SJCRH30 (cell line): ENCODE data around the gene PYGO1. TPM values are rescaled to one million over a fixed set of nuclear protein-coding genes. Genes with fewer than 3 reads are reported as not detected.
"Not testable (repeated sequence)": the region's sequence is repeated elsewhere in the genome, so short reads cannot be mapped to it uniquely, and the experiment has no call there.

ENCODE experiments used
- DNase-seq, 2 experiments: peaks; one replicate each; pipeline ENCODE4 v3.0.0-alpha.2; 2015 to 2020
- H3K27ac ChIP-seq: fragments of 250-450 bp; sonication (Bioruptor Pico); 2 replicates; pipeline ENCODE4 v1.5.1; 2020; ENCODE audit warnings: mild to moderate bottlenecking, moderate library complexity
- H3K27me3 ChIP-seq: fragments of 250-450 bp; sonication (Bioruptor Pico); 2 replicates; pipeline ENCODE4 v1.5.1; 2020; ENCODE audit warnings: mild to moderate bottlenecking, moderate library complexity
- H3K36me3 ChIP-seq: fragments of 250-450 bp; sonication (Bioruptor Pico); 2 replicates; pipeline ENCODE4 v1.5.1; 2020; ENCODE audit warnings: mild to moderate bottlenecking, moderate library complexity
- H3K4me1 ChIP-seq: fragments of 250-450 bp; sonication (Bioruptor Pico); 2 replicates; pipeline ENCODE4 v1.5.1; 2020; ENCODE audit warnings: mild to moderate bottlenecking, moderate library complexity
- H3K4me3 ChIP-seq: fragments of 250-450 bp; sonication (Bioruptor Pico); 2 replicates; pipeline ENCODE4 v1.5.1; 2020; ENCODE audit warnings: mild to moderate bottlenecking, moderate library complexity
- H3K9me3 ChIP-seq: fragments of 250-450 bp; sonication (Bioruptor Pico); replicated peaks from 2 replicates; pipeline ENCODE4 v1.5.1; 2020; ENCODE audit warnings: mild to moderate bottlenecking, moderate library complexity
- total RNA-seq: library from RNA; depleted of rRNA; stranded (reverse); fragments of >200 nt; shearing (Covaris generic); gene quantifications from 2 replicates; pipeline ENCODE4 v1.2.3, GENCODE V29; 2014; rRNA removed

The PYGO1 gene, protein sequence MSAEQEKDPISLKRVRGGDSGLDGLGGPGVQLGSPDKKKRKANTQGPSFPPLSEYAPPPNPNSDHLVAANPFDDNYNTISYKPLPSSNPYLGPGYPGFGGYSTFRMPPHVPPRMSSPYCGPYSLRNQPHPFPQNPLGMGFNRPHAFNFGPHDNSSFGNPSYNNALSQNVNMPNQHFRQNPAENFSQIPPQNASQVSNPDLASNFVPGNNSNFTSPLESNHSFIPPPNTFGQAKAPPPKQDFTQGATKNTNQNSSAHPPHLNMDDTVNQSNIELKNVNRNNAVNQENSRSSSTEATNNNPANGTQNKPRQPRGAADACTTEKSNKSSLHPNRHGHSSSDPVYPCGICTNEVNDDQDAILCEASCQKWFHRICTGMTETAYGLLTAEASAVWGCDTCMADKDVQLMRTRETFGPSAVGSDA
- 22.0 and 24.3 TPM in 2 replicates for total RNA-seq

DNA sequence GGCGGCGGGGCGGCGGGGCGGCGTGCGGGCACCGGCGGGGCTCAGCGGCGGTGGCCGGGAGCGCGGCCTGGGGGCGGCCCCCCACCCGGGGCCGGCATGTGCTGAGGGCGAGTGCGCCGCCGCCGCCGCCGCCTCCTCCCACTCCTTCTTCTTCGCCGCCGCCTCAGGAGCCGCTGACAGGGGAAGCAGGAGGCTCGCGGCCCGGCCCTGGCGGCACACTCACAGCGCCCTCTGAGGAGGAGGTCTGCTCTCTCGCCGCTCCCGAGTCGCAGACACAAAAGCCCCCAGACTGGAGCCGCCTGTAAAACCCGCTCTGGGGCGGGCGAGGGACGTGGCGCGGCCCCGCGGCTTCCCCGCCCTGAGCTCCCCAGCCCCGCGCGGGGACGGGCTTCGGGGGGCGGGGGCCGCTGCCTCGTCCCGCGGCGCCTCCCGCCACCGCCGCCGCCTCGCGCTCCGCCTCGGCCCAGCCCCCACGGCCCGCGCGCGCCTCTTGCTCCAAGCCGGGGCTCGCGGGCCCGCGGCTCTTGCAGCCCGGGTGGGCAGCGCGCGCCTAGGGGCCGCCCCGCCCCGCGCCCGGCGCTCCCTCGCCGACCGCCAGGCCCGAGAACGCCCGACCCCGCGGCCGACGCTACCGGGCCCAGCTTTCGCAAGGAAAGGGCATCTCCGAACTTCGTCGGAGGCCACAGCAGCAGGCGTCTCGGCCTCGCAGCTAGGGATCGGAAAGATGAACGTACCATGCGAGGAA, at the start of gene PYGO1:
Gene PYGO1, minus strand, starts transcription at position 276 of the 745 bp plus-strand sequence. CDS start 462 bp downstream, outside the sequence.
- Histone ChIP-seq H3K4me3 (peak within 1 kb of the TSS; percentile 86), H3K36me3 (0 out of 2 replicates have a peak, but pooled peaks cover 2% of the 10 kb centered on the region), H3K4me1 (no peaks in the 10 kb centered on the region), H3K27me3 (no peaks in the 10 kb centered on the region), H3K27ac (peak within 1 kb of the TSS; percentile 92), H3K9me3 (no peaks in the 10 kb centered on the region)
- peak; percentile 79 to 81 for DNase-seq

GRCh38 chr15:55637086-55637485, 48.9 kb upstream of the PYGO1 start:
- H3K9me3 ChIP-seq, result no peaks in the 10 kb centered on the region
- H3K27ac ChIP-seq, result no peak overlapping the region
- H3K36me3 ChIP-seq, result peaks cover 78% of the 10 kb centered on the region
- no peak for DNase-seq
- no peaks in the 10 kb centered on the region for H3K27me3 ChIP-seq
- H3K4me3 ChIP-seq, result no peak overlapping the region
- H3K4me1 ChIP-seq, result no peaks in the 10 kb centered on the region

- H3K27me3 ChIP-seq, result no peaks in the 10 kb centered on the region
- no peaks in the 10 kb centered on the region for H3K4me1 ChIP-seq
- peaks cover 74% of the 10 kb centered on the region for H3K36me3 ChIP-seq
- H3K9me3 ChIP-seq, result no peaks in the 10 kb centered on the region
- no peak overlapping the region for H3K4me3 ChIP-seq
- H3K27ac ChIP-seq, result no peak overlapping the region
- no peak for DNase-seq
Measured at GRCh38 chr15:55633731-55634130, 45.6 kb upstream of the PYGO1 start.

- Histone ChIP-seq H3K27me3 (no peaks in the 10 kb centered on the region), H3K4me3 (no peak overlapping the region), H3K9me3 (no peaks in the 10 kb centered on the region), H3K36me3 (peaks cover 71% of the 10 kb centered on the region), H3K27ac (no peak overlapping the region), H3K4me1 (peaks cover 7% of the 10 kb centered on the region)
- DNase-seq, result no peak
Measured at GRCh38 chr15:55632434-55632833, 44.3 kb upstream of the PYGO1 start.

- H3K27me3 ChIP-seq, result no peaks in the 10 kb centered on the region
- H3K4me3 ChIP-seq, result no peak overlapping the region
- H3K9me3 ChIP-seq, result no peaks in the 10 kb centered on the region
- H3K4me1 ChIP-seq, result peaks cover 7% of the 10 kb centered on the region
- H3K36me3 ChIP-seq, result peaks cover 66% of the 10 kb centered on the region
- H3K27ac ChIP-seq, result no peak overlapping the region
- no peak for DNase-seq
Measured at GRCh38 chr15:55630858-55631257, 42.7 kb upstream of the PYGO1 start.

GRCh38 chr15:55628369-55628730, 40.2 kb upstream of the PYGO1 start:
- no peak overlapping the region for H3K27ac ChIP-seq
- H3K36me3 ChIP-seq, result peaks cover 72% of the 10 kb centered on the region
- no peak for DNase-seq
- H3K4me1 ChIP-seq, result peaks cover 7% of the 10 kb centered on the region
- H3K4me3 ChIP-seq, result no peak overlapping the region
- no peaks in the 10 kb centered on the region for H3K27me3 ChIP-seq
- no peaks in the 10 kb centered on the region for H3K9me3 ChIP-seq

- no peaks in the 10 kb centered on the region for H3K27me3 ChIP-seq
- no peak overlapping the region for H3K4me3 ChIP-seq
- H3K4me1 ChIP-seq, result peaks cover 7% of the 10 kb centered on the region
- H3K36me3 ChIP-seq, result peaks cover 67% of the 10 kb centered on the region
- H3K9me3 ChIP-seq, result no peaks in the 10 kb centered on the region
- H3K27ac ChIP-seq, result peak overlapping the region; percentile 35
- DNase-seq, result peak; percentile 27 to 42
Measured at GRCh38 chr15:55627730-55628368, 39.7 kb upstream of the PYGO1 start.

GRCh38 chr15:55619783-55620182, 31.6 kb upstream of the PYGO1 start:
- Histone ChIP-seq H3K4me3 (no peak overlapping the region), H3K9me3 (no peaks in the 10 kb centered on the region), H3K4me1 (no peaks in the 10 kb centered on the region), H3K27me3 (no peaks in the 10 kb centered on the region), H3K27ac (no peak overlapping the region), H3K36me3 (peaks cover 59% of the 10 kb centered on the region)
- no peak for DNase-seq

- H3K4me1 ChIP-seq, result no peaks in the 10 kb centered on the region
- H3K27ac ChIP-seq, result no peak overlapping the region
- no peak for DNase-seq
- H3K9me3 ChIP-seq, result no peaks in the 10 kb centered on the region
- H3K36me3 ChIP-seq, result peaks cover 58% of the 10 kb centered on the region
- no peak overlapping the region for H3K4me3 ChIP-seq
- H3K27me3 ChIP-seq, result no peaks in the 10 kb centered on the region
Measured at GRCh38 chr15:55618387-55618786, 30.2 kb upstream of the PYGO1 start.

- Histone ChIP-seq H3K36me3 (peaks cover 61% of the 10 kb centered on the region), H3K27ac (no peak overlapping the region), H3K4me1 (no peaks in the 10 kb centered on the region), H3K27me3 (no peaks in the 10 kb centered on the region), H3K4me3 (no peak overlapping the region), H3K9me3 (no peaks in the 10 kb centered on the region)
- no peak for DNase-seq
Measured at GRCh38 chr15:55615445-55615844, 27.3 kb upstream of the PYGO1 start.

- DNase-seq, result no peak
- 0 out of 2 replicates have a peak, but pooled peaks cover 3% of the 10 kb centered on the region for H3K9me3 ChIP-seq
- no peaks in the 10 kb centered on the region for H3K4me1 ChIP-seq
- H3K36me3 ChIP-seq, result peaks cover 55% of the 10 kb centered on the region
- no peak overlapping the region for H3K27ac ChIP-seq
- no peak overlapping the region for H3K4me3 ChIP-seq
- no peaks in the 10 kb centered on the region for H3K27me3 ChIP-seq
Measured at GRCh38 chr15:55613727-55614126, 25.6 kb upstream of the PYGO1 start.

GRCh38 chr15:55606214-55606613, 18.1 kb upstream of the PYGO1 start:
- H3K9me3 ChIP-seq, result peaks cover 7% of the 10 kb centered on the region
- H3K27ac ChIP-seq, result no peak overlapping the region
- no peaks in the 10 kb centered on the region for H3K27me3 ChIP-seq
- no peaks in the 10 kb centered on the region for H3K4me1 ChIP-seq
- H3K36me3 ChIP-seq, result peaks cover 19% of the 10 kb centered on the region
- DNase-seq, result no peak
- H3K4me3 ChIP-seq, result no peak overlapping the region

DNA sequence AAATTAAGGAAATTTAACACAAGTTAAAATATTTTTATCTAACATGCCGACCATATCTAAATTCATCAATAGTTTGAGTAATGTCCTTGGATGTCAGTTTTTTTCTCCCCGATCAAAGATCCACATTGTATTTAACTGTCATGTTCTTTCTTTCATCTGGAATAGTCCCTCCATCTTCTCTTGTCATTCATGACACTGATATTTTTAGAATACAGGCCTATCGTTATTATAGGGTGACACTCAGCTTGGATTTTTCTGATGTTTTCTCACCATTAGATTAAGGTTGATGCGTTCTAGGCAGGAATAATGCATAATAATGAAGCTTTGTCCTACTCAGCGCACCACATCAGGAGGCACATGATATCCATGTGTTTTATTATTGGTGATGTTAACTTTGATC, 13.2 kb upstream of the PYGO1 start:
- DNase-seq, result no peak
- Histone ChIP-seq H3K27ac (no peak overlapping the region), H3K9me3 (peaks cover 3% of the 10 kb centered on the region), H3K36me3 (peaks cover 2% of the 10 kb centered on the region; the same call in 1 of the 2 replicates), H3K27me3 (no peaks in the 10 kb centered on the region), H3K4me3 (no peak overlapping the region), H3K4me1 (peaks cover 3% of the 10 kb centered on the region; the same call in 1 of the 2 replicates)

GRCh38 chr15:55599439-55599838, 11.3 kb upstream of the PYGO1 start:
- no peak for DNase-seq
- no peaks in the 10 kb centered on the region for H3K27me3 ChIP-seq

GRCh38 chr15:55593019-55593418, 4.9 kb upstream of the PYGO1 start:
- H3K9me3 ChIP-seq, H3K27ac ChIP-seq, H3K4me1 ChIP-seq, DNase-seq, H3K4me3 ChIP-seq, H3K27me3 ChIP-seq, H3K36me3 ChIP-seq: not testable (repeated sequence)

More at GRCh38 chr15:55599439-55599838, 11.3 kb upstream of the PYGO1 start:
- Histone ChIP-seq H3K4me1 (peaks cover 3% of the 10 kb centered on the region; the same call in 1 of the 2 replicates), H3K27ac (no peak overlapping the region), H3K4me3 (no peak overlapping the region), H3K9me3 (no peaks in the 10 kb centered on the region), H3K36me3 (peaks cover 2% of the 10 kb centered on the region; the same call in 1 of the 2 replicates)
